ENCODE measurements around the gene GHRHR. TPM values are rescaled to one million over a fixed set of nuclear protein-coding genes. Genes with fewer than 3 reads are reported as not detected.

The GHRHR gene
- total and polyA plus RNA-seq, 9 of the 15 experiments (the other 6 are each of a cell fraction or from before 2014, with no cell fraction given): not detected

GRCh38 chr7:30986331-30986730, 22.6 kb downstream of the GHRHR start:
- Histone ChIP-seq H3K4me1 (replicated peaks in 1 of 2; ENCODE audit: control insufficient read depth in 2 of 2, insufficient read depth in 2 of 2, low read length in 2 of 2) (peaks cover 0 to 18% of the 10 kb centered on the region in 2 experiments; a peak in 2 of 5 replicates), H3K79me2 (ENCODE audit: control insufficient read depth, insufficient read depth, low read length) (no peaks in the 10 kb centered on the region), H3K27me3 (ENCODE audit: control insufficient read depth in 2 of 2, insufficient read depth in 2 of 2, low read length in 2 of 2) (peaks cover 28 to 49% of the 10 kb centered on the region in 2 experiments), H3K9me1 (ENCODE audit: control insufficient read depth, insufficient read depth, low read length) (no peaks in the 10 kb centered on the region), H4K20me1 (replicated peaks; ENCODE audit: control insufficient read depth, insufficient read depth, low read length) (no peaks in the 10 kb centered on the region; the same call in 1 of the 2 replicates), H3K4me2 (ENCODE audit: insufficient read depth, low read length) (no peak overlapping the region), H3K9me3 (replicated peaks; ENCODE audit: control insufficient read depth, insufficient read depth, low read depth, low read length) (no peaks in the 10 kb centered on the region), H2AFZ (ENCODE audit: low read depth, low read length) (no peak overlapping the region), H3K27ac (ENCODE audit: extremely low read depth, low read depth, low read length) (no peak overlapping the region), H3K9ac (ENCODE audit: insufficient read depth in 1 of 2, low read depth in 2 of 2, low read length in 2 of 2) (no peak overlapping the region), H3K36me3 (ENCODE audit: control insufficient read depth, insufficient read depth, low read length) (no peaks in the 10 kb centered on the region), H3K4me3 (no peak overlapping the region)
- POLR2A ChIA-PET: interaction anchor here (0.6 to 1.3 kb wide), 5 partner anchors 9 to 434 kb away, joined by 3 to 6 read pairs (median 3); no protein-coding TSS in a partner anchor
- TF ChIP-seq E2F3 (CRISPR knock-in tag; IDR thresholded peaks at IDR 0.05) (no peak), BRF2 (IDR thresholded peaks at IDR 0.05; ENCODE audit: borderline replicate concordance, insufficient read depth, insufficient read length) (no peak), ZNF592 (IDR thresholded peaks at IDR 0.05) (no peak), SMARCA4 (IDR thresholded peaks at IDR 0.05) (no peak), TAF9B (IDR thresholded peaks at IDR 0.05; ENCODE audit: partially characterized antibody) (no peak), POLR2AphosphoS5 (IDR thresholded peaks at IDR 0.05; ENCODE audit: control insufficient read depth, insufficient read depth, low read depth, low read length) (no peak), MEF2D (tag; conservative IDR thresholded peaks at IDR 0.05; ENCODE audit: low read depth) (no peak), FOXJ3 (CRISPR knock-in tag; IDR thresholded peaks at IDR 0.05) (no peak)
- WGBS (ENCODE audit: insufficient coverage, low coverage, missing lambda C conversion rate): 4% methylated on average over 7 of the region's 8 CpGs
- FAIRE-seq (no peak), DNase-seq (ENCODE audit: extremely low read depth in 1 of 4, low spot score in 3 of 4) (no peak), ATAC-seq (no peak)
- in situ Hi-C loops (cut with MboI) (loop anchor here (10.0 kb wide), 1 partner anchor 748 kb away; no protein-coding TSS in a partner anchor), intact Hi-C loops (cut with micrococcal nuclease) (no loop called here)
- BruUV-seq (replicated peaks): no TSS peak
- CTCF ChIA-PET (ENCODE audit: low intra/inter-chr PET ratio): no interaction called here

Measured in K562 (cell line).